CD4-positive, alpha-beta T cell (primary cell): ENCODE measurements around the gene ADAMTS5. TPM values are rescaled to one million over a fixed set of nuclear protein-coding genes. Genes with fewer than 3 reads are reported as not detected.

ENCODE experiments used
- ATAC-seq: fragments of 200-7000 bp; cut with Tn5 transposase; one replicate; pipeline ENCODE4 v1.10.0; 2022; ENCODE audit warnings: mild to moderate bottlenecking; ENCODE audit not compliant: poor library complexity
- CTCF ChIA-PET: fragments of 350-600 bp; sonication (Branson Sonifier 250); formaldehyde crosslinking; loops from one replicate; lab custom pipeline; 2021; ENCODE audit warnings: antibody characterized with exemption, inconsistent platforms; lab: Charles Lee
- POLR2A ChIA-PET: fragments of 350-600 bp; sonication (Branson Sonifier 250); formaldehyde crosslinking; loops from one replicate; lab custom pipeline; 2021; ENCODE audit warnings: antibody characterized with exemption, inconsistent platforms; lab: Charles Lee
- DNase-seq, 14 experiments: peaks; one replicate each; pipeline ENCODE4 v3.0.0-alpha.2; 2013 to 2020; ENCODE audit warnings: mixed read lengths in 2 of 14
- H3K27ac ChIP-seq, 2 donors: one replicate each; pipeline versions ENCODE4 v1.5.1 to v1.7.0; 2013; ENCODE audit warnings: low read length in 2 of 2, low read depth in 1 of 2, mild to moderate bottlenecking in 1 of 2
- H3K27me3 ChIP-seq, 2 experiments: 1 replicate in 1 of 2; 2 replicates in 1 of 2; pipeline versions ENCODE4 v1.6.1 to v1.7.0; 2013; ENCODE audit warnings: low read length in 2 of 2, control low read depth in 1 of 2, mild to moderate bottlenecking in 1 of 2, moderate library complexity in 1 of 2; ENCODE audit not compliant: insufficient read depth in 2 of 2, control insufficient read depth in 1 of 2
- H3K36me3 ChIP-seq: one replicate; pipeline ENCODE4 v1.6.1; 2013; ENCODE audit warnings: low read length, control low read depth; ENCODE audit not compliant: insufficient read depth
- H3K4me1 ChIP-seq: one replicate; pipeline ENCODE4 v1.6.1; 2013; ENCODE audit warnings: low read length, control low read depth; ENCODE audit not compliant: insufficient read depth
- H3K4me3 ChIP-seq: one replicate; pipeline ENCODE4 v1.5.1; 2013; ENCODE audit warnings: mild to moderate bottlenecking, low read length, moderate library complexity
- H3K9me3 ChIP-seq, 2 experiments: 1 replicate in 1 of 2; 2 replicates in 1 of 2; pipeline versions ENCODE4 v1.6.1 to v1.7.0; 2013; ENCODE audit warnings: low read length in 2 of 2, mild to moderate bottlenecking in 2 of 2, control low read depth in 1 of 2, moderate library complexity in 1 of 2; ENCODE audit not compliant: control insufficient read depth in 1 of 2, insufficient read depth in 1 of 2
- H3K27ac Mint-ChIP-seq: one replicate; pipeline ENCODE4 v1.8.0; 2020; ENCODE audit warnings: mixed read lengths
- H3K27me3 Mint-ChIP-seq: one replicate; pipeline ENCODE4 v1.8.0; 2021; ENCODE audit warnings: mixed read lengths
- H3K36me3 Mint-ChIP-seq: one replicate; pipeline ENCODE4 v1.8.0; 2021; ENCODE audit warnings: low read depth, mixed read lengths
- H3K4me1 Mint-ChIP-seq: one replicate; pipeline ENCODE4 v1.8.0; 2021; ENCODE audit warnings: low read depth, mixed read lengths
- H3K4me3 Mint-ChIP-seq: one replicate; pipeline ENCODE4 v1.8.0; 2020; ENCODE audit warnings: mild to moderate bottlenecking, mixed read lengths
- H3K9me3 Mint-ChIP-seq: one replicate; pipeline ENCODE4 v1.8.0; 2020; ENCODE audit warnings: mixed read lengths
- intact Hi-C, 2 experiments: fragments of 100-400 bp; cut with DNase I in 1 of 2; cut with micrococcal nuclease in 1 of 2; formaldehyde crosslinking; loops; one replicate each; pipeline versions ENCODE4 v1.15.1 to v1.9.0; 2023 to 2025; cut with DNase I, micrococcal nuclease
- total RNA-seq, 174 experiments: library from RNA in 2 of 174; stranded (reverse) in 2 of 174; gene quantifications; one replicate each; pipeline ENCODE4 v1.2.3 and lab custom pipeline; 2021 to 2026
- TF ChIP-seq, protein P1 (sequence below): fragments of 200-600 bp; IDR thresholded peaks from one replicate; pipeline ENCODE4 v1.8.0; 2022; ENCODE audit warnings: antibody characterized with exemption, mild to moderate bottlenecking

ADAMTS5 gene
- total RNA-seq, 2 experiments from 2014 or later, result not detected

DNA sequence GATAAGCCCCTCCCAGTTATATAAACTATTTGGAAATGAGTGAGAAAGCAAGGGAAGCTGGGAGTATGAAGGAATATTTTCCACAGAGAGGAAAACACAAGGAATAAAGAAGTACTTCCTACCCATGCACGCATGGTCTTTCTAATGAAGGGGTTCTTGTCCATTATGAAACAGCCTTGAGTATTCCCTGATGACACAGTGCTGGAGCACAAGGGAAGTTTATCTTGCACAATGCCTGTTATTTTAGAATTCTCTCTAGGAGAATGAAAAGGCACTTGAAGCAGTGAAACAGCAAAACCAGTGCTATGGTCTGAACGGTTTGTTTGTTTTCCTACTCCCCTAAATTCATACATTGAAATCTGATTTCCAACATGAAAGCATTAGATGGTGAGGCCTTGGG is 83.1 kb downstream of the ADAMTS5 start:
- no peaks in the 10 kb centered on the region for H3K4me1 ChIP-seq
- no peak for ATAC-seq
- H3K27ac ChIP-seq, result no peak overlapping the region
- POLR2A ChIA-PET, result no interaction called here
- H3K27me3 Mint-ChIP-seq, result peaks cover 12% of the 10 kb centered on the region
- no peaks in the 10 kb centered on the region for H3K9me3 ChIP-seq
- no peaks in the 10 kb centered on the region for H3K9me3 Mint-ChIP-seq
- no peaks in the 10 kb centered on the region for H3K36me3 Mint-ChIP-seq
- TF ChIP-seq, protein P1, sequence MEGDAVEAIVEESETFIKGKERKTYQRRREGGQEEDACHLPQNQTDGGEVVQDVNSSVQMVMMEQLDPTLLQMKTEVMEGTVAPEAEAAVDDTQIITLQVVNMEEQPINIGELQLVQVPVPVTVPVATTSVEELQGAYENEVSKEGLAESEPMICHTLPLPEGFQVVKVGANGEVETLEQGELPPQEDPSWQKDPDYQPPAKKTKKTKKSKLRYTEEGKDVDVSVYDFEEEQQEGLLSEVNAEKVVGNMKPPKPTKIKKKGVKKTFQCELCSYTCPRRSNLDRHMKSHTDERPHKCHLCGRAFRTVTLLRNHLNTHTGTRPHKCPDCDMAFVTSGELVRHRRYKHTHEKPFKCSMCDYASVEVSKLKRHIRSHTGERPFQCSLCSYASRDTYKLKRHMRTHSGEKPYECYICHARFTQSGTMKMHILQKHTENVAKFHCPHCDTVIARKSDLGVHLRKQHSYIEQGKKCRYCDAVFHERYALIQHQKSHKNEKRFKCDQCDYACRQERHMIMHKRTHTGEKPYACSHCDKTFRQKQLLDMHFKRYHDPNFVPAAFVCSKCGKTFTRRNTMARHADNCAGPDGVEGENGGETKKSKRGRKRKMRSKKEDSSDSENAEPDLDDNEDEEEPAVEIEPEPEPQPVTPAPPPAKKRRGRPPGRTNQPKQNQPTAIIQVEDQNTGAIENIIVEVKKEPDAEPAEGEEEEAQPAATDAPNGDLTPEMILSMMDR, result no peak
- no peak overlapping the region for H3K27ac Mint-ChIP-seq
- H3K4me3 Mint-ChIP-seq, result no peak overlapping the region
- DNase-seq, result no peak
- H3K27me3 ChIP-seq, result no peaks in the 10 kb centered on the region
- no peaks in the 10 kb centered on the region for H3K36me3 ChIP-seq
- H3K4me1 Mint-ChIP-seq, result no peaks in the 10 kb centered on the region
- H3K4me3 ChIP-seq, result no peak overlapping the region
- intact Hi-C loops, result no loop called here
- CTCF ChIA-PET, result no interaction called here

- Mint-ChIP-seq H3K27ac (no peak overlapping the region), H3K36me3 (no peaks in the 10 kb centered on the region), H3K4me1 (no peaks in the 10 kb centered on the region), H3K9me3 (no peaks in the 10 kb centered on the region), H3K4me3 (no peak overlapping the region), H3K27me3 (peaks cover 8% of the 10 kb centered on the region)
- no peak for ATAC-seq
- intact Hi-C loops, result no loop called here
- Histone ChIP-seq H3K4me3 (no peak overlapping the region), H3K27ac (no peak overlapping the region), H3K9me3 (no peaks in the 10 kb centered on the region), H3K36me3 (no peaks in the 10 kb centered on the region), H3K4me1 (no peaks in the 10 kb centered on the region), H3K27me3 (no peaks in the 10 kb centered on the region)
- CTCF ChIA-PET, result interaction anchor here (0.7 kb wide), 1 partner anchor 1062 kb away, joined by 4 read pairs; no protein-coding TSS in a partner anchor
- POLR2A ChIA-PET, result no interaction called here
- TF ChIP-seq, protein P1, result no peak
- no peak for DNase-seq
Measured at GRCh38 chr21:26881504-26882228, 85.2 kb downstream of the ADAMTS5 start.

DNA sequence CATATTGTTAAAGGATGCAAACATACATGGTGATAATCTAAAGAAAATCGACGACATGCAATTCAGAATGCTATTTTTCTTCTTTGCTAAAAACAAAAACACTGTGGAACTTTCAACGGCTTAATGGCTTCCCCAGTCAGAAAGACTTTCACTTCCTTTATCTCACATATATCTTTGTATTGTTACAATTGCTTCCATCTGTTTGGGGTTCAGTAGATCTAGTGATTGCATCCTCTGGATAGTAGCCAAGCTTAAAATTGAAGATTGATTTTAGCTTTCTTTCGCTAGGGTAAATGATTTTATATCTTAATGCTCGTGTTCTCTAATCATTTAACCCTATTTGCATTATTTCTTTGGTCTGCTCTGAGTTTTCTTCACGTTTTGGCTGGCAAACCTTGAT is 89.9 kb downstream of the ADAMTS5 start:
- Mint-ChIP-seq H3K4me1 (no peaks in the 10 kb centered on the region), H3K27ac (no peak overlapping the region), H3K36me3 (no peaks in the 10 kb centered on the region), H3K9me3 (peaks cover 4% of the 10 kb centered on the region), H3K4me3 (no peak overlapping the region), H3K27me3 (peaks cover 14% of the 10 kb centered on the region)
- intact Hi-C loops, result no loop called here
- peaks cover 0 to 2% of the 10 kb centered on the region in 2 experiments for H3K9me3 ChIP-seq
- TF ChIP-seq, protein P1, result no peak
- H3K27me3 ChIP-seq, result no peaks in the 10 kb centered on the region
- no peaks in the 10 kb centered on the region for H3K36me3 ChIP-seq
- no peak overlapping the region for H3K27ac ChIP-seq
- H3K4me3 ChIP-seq, result no peak overlapping the region
- no peaks in the 10 kb centered on the region for H3K4me1 ChIP-seq
- no peak for ATAC-seq
- DNase-seq, result no peak
- CTCF ChIA-PET, result no interaction called here
- POLR2A ChIA-PET, result no interaction called here
